HepG2 (cell line): ENCODE results near the gene ATP6V1C2. TPM values are rescaled to one million over a fixed set of nuclear protein-coding genes. Genes with fewer than 3 reads are reported as not detected.
A peak's percentile ranks its signal among the peaks of the same experiment; 100 is the strongest.

Experiments
- ATAC-seq: fragments of 200-7000 bp; cut with Tn5 transposase; 3 replicates; pipeline ENCODE4 v1.9.1; 2020; ENCODE audit warnings: mild to moderate bottlenecking, moderate library complexity
- BruUV-seq: library from RNA; stranded (reverse); fragments of 400-500 nt; replicated peaks from 2 replicates; lab custom pipeline; 2021; lab: Mats Ljungman, UMichigan
- CTCF ChIA-PET: fragments of 300-600 bp; formaldehyde crosslinking; extraction: SDS; loops from one replicate; lab custom pipeline; 2021; ENCODE audit warnings: low total read pairs, inconsistent platforms, low intra/inter-chr PET ratio; lab: Yijun Ruan, JAX
- POLR2A ChIA-PET: fragments of 350-600 bp; sonication (Branson Sonifier 250); formaldehyde crosslinking; loops from one replicate; lab custom pipeline; 2020; ENCODE audit warnings: antibody characterized with exemption, inconsistent platforms; lab: Yijun Ruan, JAX
- DNase-seq: peaks from one replicate; pipeline ENCODE4 v3.0.0-alpha.2; 2015; ENCODE audit warnings: low spot score
- FAIRE-seq: peaks from 3 replicates; lab custom pipeline; 2011; peaks lifted over from hg19 to GRCh38; lab: Jason Lieb, UNC
- H2AFZ ChIP-seq: one replicate; pipeline ENCODE4 v1.6.1; 2011; ENCODE audit warnings: low read length, inconsistent platforms
- H3K27ac ChIP-seq: fragments of 300-600 bp; 3 replicates; pipeline ENCODE4 v1.8.0; 2011; ENCODE audit warnings: mixed run types, mild to moderate bottlenecking, mixed read lengths, low read length, inconsistent platforms; ENCODE audit not compliant: insufficient read depth; ENCODE audit errors: extremely low read length
- H3K27me3 ChIP-seq, 2 experiments: fragments of 200-600 bp in 1 of 2; 2 replicates in 1 of 2; 3 replicates in 1 of 2; pipeline versions ENCODE4 v1.6.0 to v1.8.0; 2011; ENCODE audit warnings: low read length in 2 of 2, mild to moderate bottlenecking in 2 of 2, moderate library complexity in 2 of 2, inconsistent platforms in 1 of 2; ENCODE audit not compliant: insufficient read depth in 2 of 2, control insufficient read depth in 1 of 2
- H3K36me3 ChIP-seq, 2 experiments: fragments of 200-600 bp in 1 of 2; replicated peaks in 1 of 2; 2 replicates in 1 of 2; 3 replicates in 1 of 2; pipeline versions ENCODE4 v1.5.1 to v1.8.0; 2011; ENCODE audit warnings: low read length in 2 of 2, inconsistent platforms in 1 of 2; ENCODE audit not compliant: insufficient read depth in 2 of 2, control insufficient read depth in 1 of 2
- H3K4me1 ChIP-seq: 2 replicates; pipeline ENCODE4 v1.5.1; 2012; ENCODE audit warnings: low read length, inconsistent platforms; ENCODE audit not compliant: insufficient read depth
- H3K4me2 ChIP-seq: 2 replicates; pipeline ENCODE4 v1.6.0; 2011; ENCODE audit warnings: low read depth, low read length, inconsistent platforms
- H3K4me3 ChIP-seq, 3 experiments: fragments of 200-600 bp in 1 of 3; sonication (generic), shearing (Covaris generic) in 1 of 3; replicated peaks in 1 of 3; 2 replicates each; pipeline ENCODE4 v1.5.1; 2011 to 2016; ENCODE audit warnings: low read length in 3 of 3, inconsistent platforms in 2 of 3, low read depth in 2 of 3, mild to moderate bottlenecking in 2 of 3, control low read depth in 1 of 3, mixed read lengths in 1 of 3; ENCODE audit not compliant: insufficient read depth in 1 of 3
- H3K79me2 ChIP-seq: one replicate; pipeline ENCODE4 v1.6.1; 2011; ENCODE audit warnings: low read length, inconsistent platforms; ENCODE audit not compliant: insufficient read depth
- H3K9ac ChIP-seq: 2 replicates; pipeline ENCODE4 v1.6.0; 2011; ENCODE audit warnings: mild to moderate bottlenecking, low read depth, low read length, inconsistent platforms; ENCODE audit not compliant: insufficient read depth
- H3K9me3 ChIP-seq: 2 replicates; pipeline ENCODE4 v1.5.1; 2012; ENCODE audit warnings: mild to moderate bottlenecking, low read length
- H4K20me1 ChIP-seq: 2 replicates; pipeline ENCODE4 v1.6.0; 2011; ENCODE audit warnings: inconsistent platforms, mild to moderate bottlenecking, low read length, moderate library complexity; ENCODE audit not compliant: insufficient read depth
- HNF4G ChIP-seq, 2 experiments: sonication (generic) in 1 of 2; formaldehyde crosslinking in 1 of 2; IDR thresholded peaks; 2 replicates each; pipeline versions ENCODE4 v1.4.0 to v1.6.1; 2011 to 2020; ENCODE audit warnings: borderline replicate concordance in 2 of 2, low read depth in 2 of 2, mild to moderate bottlenecking in 2 of 2, low read length in 1 of 2, missing genetic modification reagents in 1 of 2, moderate library complexity in 1 of 2
- KDM2A ChIP-seq: sonication (generic); formaldehyde crosslinking; IDR thresholded peaks from 2 replicates; pipeline ENCODE4 v1.4.0; 2020; ENCODE audit warnings: low read depth, missing genetic modification reagents, borderline replicate concordance
- POLR2A ChIP-seq, 2 experiments: IDR thresholded peaks; 2 replicates each; pipeline ENCODE4 v1.6.1; 2011; ENCODE audit warnings: low read depth in 2 of 2, low read length in 2 of 2, mild to moderate bottlenecking in 1 of 2, moderate library complexity in 1 of 2; ENCODE audit not compliant: insufficient read depth in 1 of 2
- RBM22 ChIP-seq: fragments of 200-400 bp; formaldehyde crosslinking; optimal IDR thresholded peaks from 2 replicates; pipeline ENCODE3; 2017; ENCODE audit warnings: mild to moderate bottlenecking, low read length, moderate library complexity
- ZNF263 ChIP-seq: sonication (generic); formaldehyde crosslinking; IDR thresholded peaks from 2 replicates; pipeline ENCODE4 v1.4.0; 2020; ENCODE audit warnings: missing genetic modification reagents
- ZNF616 ChIP-seq: sonication (generic); formaldehyde crosslinking; IDR thresholded peaks from 2 replicates; pipeline ENCODE4 v1.5.0; 2020; ENCODE audit warnings: low read depth, mild to moderate bottlenecking, missing genetic modification reagents
- WGBS: methylation state at CpG from one replicate; pipeline ENCODE4 v1.1.6; 2017; ENCODE audit warnings: low lambda C conversion rate; 5-methylcytosine and 5-hydroxymethylcytosine counted together
- in situ Hi-C: cut with HindIII; loops from 2 replicates; pipeline ENCODE4 v1.10.0; 2017; ENCODE audit warnings: low pct_unique_long_range_greater_than_20kb; ENCODE audit not compliant: extremely low pct_ligation_motif_present
- intact Hi-C: fragments of 100-400 bp; cut with micrococcal nuclease; formaldehyde crosslinking; loops from one replicate; pipeline ENCODE4 v1.10.0; 2022; ENCODE audit not compliant: unreplicated experiment
- polyA plus RNA-seq, 8 experiments: library from polyadenylated mRNA; depleted of rRNA in 3 of 8; stranded (reverse) in 7 of 8; unstranded in 1 of 8; fragments of >200 nt; fragmentation: Illumina TruSeq in 4 of 8; extraction: Trizol in 4 of 8; gene quantifications; 2 replicates each; pipeline versions ENCODE4 v1.2.1 to v1.2.3, GENCODE V29; 2011 to 2016; ENCODE audit warnings: low read depth in 4 of 8, missing spikeins in 1 of 8, mixed read lengths in 1 of 8; ENCODE audit not compliant: insufficient read depth in 1 of 8
- total RNA-seq, 5 experiments: library from RNA; depleted of rRNA; stranded (reverse); fragments of >200 nt; fragmentation: Illumina TruSeq; extraction: Trizol; gene quantifications; 2 replicates each; pipeline ENCODE4 v1.2.3, GENCODE V29; 2016; ENCODE audit warnings: low read depth in 1 of 5
- TF ChIP-seq, protein P1 (sequence below): sonication (generic); formaldehyde crosslinking; IDR thresholded peaks from 2 replicates; pipeline ENCODE4 v1.4.0; 2020; ENCODE audit warnings: mild to moderate bottlenecking, missing genetic modification reagents
- TF ChIP-seq, protein P2 (sequence below): sonication (generic); formaldehyde crosslinking; IDR thresholded peaks from 2 replicates; pipeline ENCODE4 v1.8.1; 2023; ENCODE audit warnings: mild to moderate bottlenecking, missing genetic modification reagents
- TF ChIP-seq, protein P3 (sequence below): sonication (generic); formaldehyde crosslinking; IDR thresholded peaks from 2 replicates; pipeline ENCODE4 v1.4.0; 2020; ENCODE audit warnings: missing genetic modification reagents

ATP6V1C2 gene
- total and polyA plus RNA-seq, 2 of the 13 experiments (the other 11 are each of a cell fraction or from before 2014, with no cell fraction given): 0.04 to 0.29 TPM

DNA sequence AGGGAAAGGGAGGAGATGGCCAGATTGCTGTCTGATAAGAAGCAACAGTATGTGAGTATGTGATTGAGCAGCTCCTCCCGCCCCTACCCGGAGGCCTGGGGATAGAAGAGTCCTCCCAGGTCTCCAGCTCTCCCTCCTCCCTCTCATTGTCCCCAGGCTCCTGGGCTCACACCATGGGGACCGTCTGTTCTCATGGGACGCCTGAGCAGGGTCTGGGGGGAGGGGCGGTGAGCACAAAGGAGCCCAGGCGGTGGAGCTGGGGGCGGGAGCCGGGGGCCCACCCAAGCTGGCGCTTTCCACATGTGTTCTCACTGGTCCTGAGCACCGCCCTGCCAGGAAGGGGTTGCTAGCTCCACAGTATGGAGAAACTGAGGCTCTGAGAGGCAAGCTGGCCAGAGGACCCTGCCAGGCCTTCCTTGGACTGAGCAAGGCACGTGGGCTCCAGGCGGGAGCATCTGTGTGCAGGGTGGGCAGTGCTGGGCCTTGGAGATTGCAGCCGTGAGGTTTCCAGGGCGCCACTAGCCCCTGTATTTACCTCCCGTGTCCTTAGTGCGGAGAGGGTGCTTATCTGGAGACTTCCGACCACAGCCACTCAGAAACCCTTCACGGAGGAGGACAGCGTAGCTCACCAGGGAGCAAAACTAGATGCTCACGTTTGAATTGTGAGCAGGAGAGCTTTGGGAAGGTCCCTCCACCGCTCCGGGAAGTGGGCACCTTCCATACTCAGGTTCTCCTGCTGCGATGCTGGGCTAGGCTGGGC is 53.8 kb downstream of the ATP6V1C2 start:
- no peaks in the 10 kb centered on the region for H3K79me2 ChIP-seq
- in situ Hi-C loops: no loop called here
- ATAC-seq (no peak), FAIRE-seq (no peak)
- no peak overlapping the region for H2AFZ ChIP-seq
- H4K20me1 ChIP-seq: no peaks in the 10 kb centered on the region; the same call in 1 of the 2 replicates
- H3K4me2 ChIP-seq: no peak overlapping the region
- TF ChIP-seq, protein P1, sequence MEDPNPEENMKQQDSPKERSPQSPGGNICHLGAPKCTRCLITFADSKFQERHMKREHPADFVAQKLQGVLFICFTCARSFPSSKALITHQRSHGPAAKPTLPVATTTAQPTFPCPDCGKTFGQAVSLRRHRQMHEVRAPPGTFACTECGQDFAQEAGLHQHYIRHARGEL (CRISPR knock-in tag): no peak
- 0 out of 2 replicates have a peak, but pooled peaks have one; percentile 32 for TF ChIP-seq ZNF616 (CRISPR knock-in tag)
- TF ChIP-seq POLR2A (IDR thresholded peaks at IDR 0.05; ENCODE audit: insufficient read depth in 1 of 2, low read depth in 2 of 2, low read length in 2 of 2): peak in 1 of 2 experiments; percentile 35; a peak in 1 of 4 replicates
- TF ChIP-seq ZNF263 (CRISPR knock-in tag): peak; percentile 90
- TF ChIP-seq KDM2A: peak; percentile 47; the same call in 1 of the 2 replicates
- TF ChIP-seq, all 625 proteins: peak for 4
- no TSS peak for BruUV-seq
- Histone ChIP-seq H3K27ac (no peak overlapping the region), H3K4me3 (no peak overlapping the region), H3K27me3 (peaks cover 0 to 16% of the 10 kb centered on the region in 2 experiments; a peak in 1 of 5 replicates), H3K36me3 (peaks cover 6 to 13% of the 10 kb centered on the region in 2 experiments; a peak in 4 of 5 replicates), H3K9ac (no peak overlapping the region), H3K4me1 (no peaks in the 10 kb centered on the region), H3K9me3 (no peaks in the 10 kb centered on the region)
- POLR2A ChIA-PET: no interaction called here
- intact Hi-C loops: no loop called here
- DNase-seq: no peak
- CTCF ChIA-PET: no interaction called here
- WGBS: 81% methylated on average over 17 of the region's 23 CpGs

DNA sequence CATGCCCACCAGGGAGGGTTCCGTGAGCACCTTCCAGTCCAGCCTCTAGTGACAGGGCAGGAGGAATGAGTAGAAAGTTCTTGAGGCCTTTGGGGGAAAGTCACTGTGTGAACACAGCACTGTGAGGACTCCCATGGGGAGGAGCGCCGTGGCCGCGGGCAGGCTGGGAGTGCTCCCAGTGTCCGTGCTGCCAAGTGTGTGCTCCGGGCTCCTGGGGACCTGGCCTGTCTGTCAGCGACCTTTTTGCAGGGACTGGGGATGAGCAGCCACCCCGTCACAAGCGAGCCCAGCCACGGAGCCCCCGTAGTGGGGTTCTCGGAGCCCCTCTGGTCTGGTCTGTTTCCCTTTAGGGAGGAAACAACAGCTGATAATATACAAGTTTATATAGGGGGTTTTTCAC is 54.4 kb downstream of the ATP6V1C2 start:
- BruUV-seq: no TSS peak
- H3K4me2 ChIP-seq: no peak overlapping the region
- no peak overlapping the region for H3K4me3 ChIP-seq
- H3K27ac ChIP-seq: no peak overlapping the region
- CTCF ChIA-PET: no interaction called here
- POLR2A ChIA-PET: no interaction called here
- peaks cover 6 to 19% of the 10 kb centered on the region in 2 experiments; a peak in 4 of 5 replicates for H3K36me3 ChIP-seq
- ATAC-seq (no peak), DNase-seq (no peak)
- intact Hi-C loops: no loop called here
- no peak overlapping the region for H2AFZ ChIP-seq
- H3K9me3 ChIP-seq: no peaks in the 10 kb centered on the region
- no peaks in the 10 kb centered on the region for H3K4me1 ChIP-seq
- no peaks in the 10 kb centered on the region; the same call in 1 of the 2 replicates for H4K20me1 ChIP-seq
- in situ Hi-C loops: no loop called here
- no peak overlapping the region for H3K9ac ChIP-seq
- peak; percentile 97 for TF ChIP-seq ZNF263 (CRISPR knock-in tag)
- TF ChIP-seq, protein P2, sequence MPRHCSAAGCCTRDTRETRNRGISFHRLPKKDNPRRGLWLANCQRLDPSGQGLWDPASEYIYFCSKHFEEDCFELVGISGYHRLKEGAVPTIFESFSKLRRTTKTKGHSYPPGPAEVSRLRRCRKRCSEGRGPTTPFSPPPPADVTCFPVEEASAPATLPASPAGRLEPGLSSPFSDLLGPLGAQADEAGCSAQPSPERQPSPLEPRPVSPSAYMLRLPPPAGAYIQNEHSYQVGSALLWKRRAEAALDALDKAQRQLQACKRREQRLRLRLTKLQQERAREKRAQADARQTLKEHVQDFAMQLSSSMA (CRISPR knock-in tag): no peak
- TF ChIP-seq RBM22: peak; percentile 62
- no peak for TF ChIP-seq HNF4G (IDR thresholded peaks at IDR 0.05; ENCODE audit: borderline replicate concordance, low read depth, low read length)
- TF ChIP-seq HNF4G (CRISPR knock-in tag; IDR thresholded peaks at IDR 0.05; ENCODE audit: borderline replicate concordance, low read depth): no peak
- TF ChIP-seq, protein P3, sequence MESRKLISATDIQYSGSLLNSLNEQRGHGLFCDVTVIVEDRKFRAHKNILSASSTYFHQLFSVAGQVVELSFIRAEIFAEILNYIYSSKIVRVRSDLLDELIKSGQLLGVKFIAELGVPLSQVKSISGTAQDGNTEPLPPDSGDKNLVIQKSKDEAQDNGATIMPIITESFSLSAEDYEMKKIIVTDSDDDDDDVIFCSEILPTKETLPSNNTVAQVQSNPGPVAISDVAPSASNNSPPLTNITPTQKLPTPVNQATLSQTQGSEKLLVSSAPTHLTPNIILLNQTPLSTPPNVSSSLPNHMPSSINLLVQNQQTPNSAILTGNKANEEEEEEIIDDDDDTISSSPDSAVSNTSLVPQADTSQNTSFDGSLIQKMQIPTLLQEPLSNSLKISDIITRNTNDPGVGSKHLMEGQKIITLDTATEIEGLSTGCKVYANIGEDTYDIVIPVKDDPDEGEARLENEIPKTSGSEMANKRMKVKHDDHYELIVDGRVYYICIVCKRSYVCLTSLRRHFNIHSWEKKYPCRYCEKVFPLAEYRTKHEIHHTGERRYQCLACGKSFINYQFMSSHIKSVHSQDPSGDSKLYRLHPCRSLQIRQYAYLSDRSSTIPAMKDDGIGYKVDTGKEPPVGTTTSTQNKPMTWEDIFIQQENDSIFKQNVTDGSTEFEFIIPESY (CRISPR knock-in tag): peak; percentile 75; the same call in 1 of the 2 replicates
- TF ChIP-seq, all 625 proteins: peak for 3
- no peak for FAIRE-seq
- 93% methylated on average over 13 of the region's 13 CpGs for WGBS
- H3K27me3 ChIP-seq: peaks cover 0 to 11% of the 10 kb centered on the region in 2 experiments; a peak in 1 of 5 replicates
- H3K79me2 ChIP-seq: no peaks in the 10 kb centered on the region
